Testis (tissue), 3 donors: ENCODE measurements around the gene NOS1AP. TPM values are rescaled to one million over a fixed set of nuclear protein-coding genes. Genes with fewer than 3 reads are reported as not detected.

Experiments
- DNase-seq: peaks from one replicate; pipeline ENCODE4 v3.0.0-alpha.2; 2019
- H3K27ac ChIP-seq, 2 donors: fragments of 200-600 bp; sonication (generic); one replicate each; pipeline ENCODE4 v1.5.1; 2019
- H3K27me3 ChIP-seq: fragments of 200-600 bp; sonication (generic); one replicate; pipeline ENCODE4 v1.5.1; 2019
- H3K36me3 ChIP-seq: fragments of 200-600 bp; sonication (generic); one replicate; pipeline ENCODE4 v1.5.1; 2017; ENCODE audit warnings: low read depth; ENCODE audit errors: missing control alignments
- H3K4me1 ChIP-seq: fragments of 200-600 bp; sonication (generic); one replicate; pipeline ENCODE4 v1.5.1; 2019
- H3K4me3 ChIP-seq, 2 donors: fragments of 200-600 bp; sonication (generic); one replicate each; pipeline ENCODE4 v1.5.1; 2017 to 2019
- H3K9me3 ChIP-seq: fragments of 200-600 bp; sonication (generic); one replicate; pipeline ENCODE4 v1.5.1; 2017
- CTCF ChIP-seq, 3 experiments: fragments of 450-650 bp in 2 of 3; fragments of 200-600 bp in 1 of 3; sonication (generic) in 1 of 3; IDR thresholded peaks; one replicate each; pipeline ENCODE4 v1.5.1; 2016 to 2019; ENCODE audit warnings: antibody characterized with exemption in 3 of 3, mild to moderate bottlenecking in 2 of 3, moderate library complexity in 1 of 3
- POLR2A ChIP-seq: fragments of 450-650 bp; IDR thresholded peaks from one replicate; pipeline ENCODE4 v1.6.1; 2017; ENCODE audit warnings: antibody characterized with exemption, mild to moderate bottlenecking, moderate library complexity
- WGBS, 2 donors: methylation state at CpG; one replicate each; pipeline ENCODE4 v1.1.5; 2018; 5-methylcytosine and 5-hydroxymethylcytosine counted together
- intact Hi-C: fragments of 100-400 bp; cut with DNase I; formaldehyde crosslinking; loops from one replicate; pipeline ENCODE4 v1.15.1; 2023; ENCODE audit warnings: low total_unique reads
- polyA plus RNA-seq: library from polyadenylated mRNA; stranded (reverse); fragments of 350-450 nt; fragmentation: Illumina TruSeq; extraction: RNeasy Lipid Tissue Mini Kit (QIAGEN cat#74804); gene quantifications from one replicate; pipeline ENCODE4 v1.2.3, GENCODE V29; 2014; ENCODE audit warnings: low read depth, low replicate concordance; ENCODE audit not compliant: insufficient read depth
- total RNA-seq, 2 donors: library from RNA; depleted of rRNA; stranded (reverse); fragments of >200 nt; gene quantifications; one replicate each; pipeline ENCODE4 v1.2.3, GENCODE V29; 2016

The NOS1AP gene
- total and polyA plus RNA-seq, 3 donors from 2014 or later: 2.1 to 5.1 (median 4.1) TPM

GRCh38 chr1:162175379-162176081, 106.0 kb downstream of the NOS1AP start:
- Histone ChIP-seq H3K4me3 (no peak overlapping the region), H3K4me1 (no peaks in the 10 kb centered on the region), H3K36me3 (no peaks in the 10 kb centered on the region), H3K27ac (no peak overlapping the region), H3K27me3 (no peaks in the 10 kb centered on the region), H3K9me3 (no peaks in the 10 kb centered on the region)
- no peak for DNase-seq
- TF ChIP-seq POLR2A: no peak
- TF ChIP-seq CTCF (IDR thresholded peaks at IDR 0.05): no peak
- intact Hi-C loops: no loop called here
- 54 to 59% methylated on average over 9 of the region's 9 CpGs for WGBS, 2 donors

- Histone ChIP-seq H3K9me3 (no peaks in the 10 kb centered on the region), H3K27me3 (no peaks in the 10 kb centered on the region), H3K36me3 (no peaks in the 10 kb centered on the region), H3K4me3 (no peak overlapping the region), H3K4me1 (no peaks in the 10 kb centered on the region), H3K27ac (no peak overlapping the region)
- 92 to 94% methylated on average over 6 of the region's 6 CpGs for WGBS, 2 donors
- intact Hi-C loops: no loop called here
- TF ChIP-seq POLR2A (no peak), CTCF (IDR thresholded peaks at IDR 0.05) (no peak)
- no peak for DNase-seq
Measured at GRCh38 chr1:162177126-162177525, 107.6 kb downstream of the NOS1AP start.

- intact Hi-C loops: no loop called here
- WGBS, 2 donors: 84 to 86% methylated on average over 4 of the region's 4 CpGs
Measured at GRCh38 chr1:162178432-162178831, 108.9 kb downstream of the NOS1AP start.

GRCh38 chr1:162179121-162179520, 109.6 kb downstream of the NOS1AP start:
- no peak overlapping the region for H3K27ac ChIP-seq
- TF ChIP-seq CTCF (IDR thresholded peaks at IDR 0.05) (no peak), POLR2A (no peak)

More at GRCh38 chr1:162178432-162178831, 108.9 kb downstream of the NOS1AP start:
- Histone ChIP-seq H3K36me3 (no peaks in the 10 kb centered on the region), H3K4me3 (no peak overlapping the region), H3K4me1 (no peaks in the 10 kb centered on the region), H3K27me3 (no peaks in the 10 kb centered on the region), H3K9me3 (no peaks in the 10 kb centered on the region), H3K27ac (no peak overlapping the region)
- no peak for DNase-seq
- TF ChIP-seq CTCF (IDR thresholded peaks at IDR 0.05) (no peak), POLR2A (no peak)

GRCh38 chr1:162180813-162181212, 111.3 kb downstream of the NOS1AP start:
- Histone ChIP-seq H3K4me1 (no peaks in the 10 kb centered on the region), H3K9me3 (no peaks in the 10 kb centered on the region), H3K27me3 (no peaks in the 10 kb centered on the region), H3K4me3 (no peak overlapping the region), H3K36me3 (no peaks in the 10 kb centered on the region), H3K27ac (no peak overlapping the region)
- intact Hi-C loops: no loop called here
- TF ChIP-seq POLR2A: no peak
- TF ChIP-seq CTCF (IDR thresholded peaks at IDR 0.05): no peak
- no peak for DNase-seq

More at GRCh38 chr1:162179121-162179520, 109.6 kb downstream of the NOS1AP start:
- H3K27me3 ChIP-seq: no peaks in the 10 kb centered on the region
- intact Hi-C loops: no loop called here
- no peaks in the 10 kb centered on the region for H3K4me1 ChIP-seq
- H3K9me3 ChIP-seq: no peaks in the 10 kb centered on the region
- H3K4me3 ChIP-seq: no peak overlapping the region
- no peak for DNase-seq
- no peaks in the 10 kb centered on the region for H3K36me3 ChIP-seq
- 86% methylated on average over 4 of the region's 4 CpGs for WGBS, 2 donors
